IMR-90 (cell line): ENCODE measurements around the gene B3GALNT1. TPM values are rescaled to one million over a fixed set of nuclear protein-coding genes. Genes with fewer than 3 reads are reported as not detected.
"Not testable (repeated sequence)": the region's sequence is repeated elsewhere in the genome, so short reads cannot be mapped to it uniquely, and the experiment has no call there.

Experiments
- ATAC-seq: fragments of 200-7000 bp; cut with Tn5 transposase; 2 replicates; pipeline ENCODE4 v1.9.1; 2020; ENCODE audit warnings: low read depth, mild to moderate bottlenecking, moderate library complexity
- BruUV-seq: library from RNA; stranded (reverse); fragments of 400-500 nt; replicated peaks from 2 replicates; lab custom pipeline; 2021; lab: Mats Ljungman, UMichigan
- CTCF ChIA-PET: fragments of 300-600 bp; formaldehyde crosslinking; extraction: SDS; loops from one replicate; lab custom pipeline; 2021; ENCODE audit warnings: antibody characterized with exemption; lab: Yijun Ruan, JAX
- POLR2A ChIA-PET: fragments of 300-600 bp; sonication (Branson Sonifier 250); formaldehyde crosslinking; loops from one replicate; lab custom pipeline; 2022; ENCODE audit warnings: antibody characterized with exemption; ENCODE audit not compliant: unreplicated experiment; lab: Charles Lee
- DNase-seq: peaks from one replicate; pipeline ENCODE4 v3.0.0; 2013
- H2AFZ ChIP-seq: replicated peaks from 2 replicates; pipeline ENCODE3; 2013; ENCODE audit warnings: low read length, mild to moderate bottlenecking; ENCODE audit not compliant: poor library complexity
- H2AK5ac ChIP-seq: 2 replicates; pipeline ENCODE4 v1.6.1; 2013; ENCODE audit warnings: low read depth, low read length, inconsistent platforms
- H2AK9ac ChIP-seq: replicated peaks from 2 replicates; pipeline ENCODE3; 2013; ENCODE audit warnings: mild to moderate bottlenecking, low read depth, low read length, moderate library complexity; ENCODE audit not compliant: poor library complexity
- H2BK120ac ChIP-seq: 2 replicates; pipeline ENCODE4 v1.6.1; 2013; ENCODE audit warnings: low read depth, low read length, inconsistent platforms
- H2BK15ac ChIP-seq: 3 replicates; pipeline ENCODE4 v1.6.1; 2013; ENCODE audit warnings: low read depth, low read length, inconsistent platforms
- H2BK20ac ChIP-seq: 2 replicates; pipeline ENCODE4 v1.6.1; 2013; ENCODE audit warnings: low read depth, mild to moderate bottlenecking, inconsistent platforms, low read length, moderate library complexity
- H2BK5ac ChIP-seq: 2 replicates; pipeline ENCODE4 v1.6.1; 2013; ENCODE audit warnings: mild to moderate bottlenecking, low read depth, low read length, inconsistent platforms; ENCODE audit not compliant: poor library complexity, severe bottlenecking
- H3K14ac ChIP-seq: replicated peaks from 2 replicates; pipeline ENCODE4 v1.6.1; 2013; ENCODE audit warnings: low read depth, low read length, inconsistent platforms
- H3K18ac ChIP-seq: 2 replicates; pipeline ENCODE4 v1.6.1; 2013; ENCODE audit warnings: low read depth, low read length, control low read depth
- H3K23ac ChIP-seq: 2 replicates; pipeline ENCODE4 v1.6.1; 2013; ENCODE audit warnings: low read depth, low read length, inconsistent platforms
- H3K27ac ChIP-seq: 2 replicates; pipeline ENCODE4 v1.5.1; 2013; ENCODE audit warnings: mild to moderate bottlenecking, control low read depth, low read length; ENCODE audit not compliant: insufficient read depth
- H3K27me3 ChIP-seq: 2 replicates; pipeline ENCODE4 v1.6.1; 2013; ENCODE audit warnings: low read length; ENCODE audit not compliant: control insufficient read depth, insufficient read depth
- H3K36me3 ChIP-seq: 2 replicates; pipeline ENCODE4 v1.6.1; 2013; ENCODE audit warnings: low read length, mixed read lengths; ENCODE audit not compliant: control insufficient read depth, insufficient read depth
- H3K4ac ChIP-seq: 2 replicates; pipeline ENCODE4 v1.6.1; 2013; ENCODE audit warnings: low read depth, low read length, inconsistent platforms
- H3K4me1 ChIP-seq: 2 replicates; pipeline ENCODE4 v1.6.1; 2013; ENCODE audit warnings: low read length, mixed read lengths; ENCODE audit not compliant: control insufficient read depth, insufficient read depth
- H3K4me2 ChIP-seq: 2 replicates; pipeline ENCODE4 v1.6.1; 2013; ENCODE audit warnings: low read depth, mild to moderate bottlenecking, control low read depth, low read length, moderate library complexity
- H3K4me3 ChIP-seq: 2 replicates; pipeline ENCODE4 v1.5.1; 2013; ENCODE audit warnings: low read depth, mild to moderate bottlenecking, control low read depth, low read length, moderate library complexity; ENCODE audit not compliant: insufficient read depth
- H3K56ac ChIP-seq: 2 replicates; pipeline ENCODE4 v1.6.1; 2013; ENCODE audit warnings: low read length, inconsistent platforms; ENCODE audit not compliant: insufficient read depth; ENCODE audit errors: extremely low read depth
- H3K79me1 ChIP-seq, 2 experiments: 2 replicates each; pipeline ENCODE4 v1.6.1; 2013; ENCODE audit warnings: low read length in 2 of 2, inconsistent platforms in 1 of 2, low read depth in 1 of 2
- H3K9ac ChIP-seq: 2 replicates; pipeline ENCODE4 v1.6.1; 2013; ENCODE audit warnings: low read depth, low read length, control low read depth
- H3K9me1 ChIP-seq: 2 replicates; pipeline ENCODE4 v1.6.1; 2013; ENCODE audit warnings: low read length, inconsistent platforms; ENCODE audit not compliant: insufficient read depth
- H3K9me3 ChIP-seq: 2 replicates; pipeline ENCODE4 v1.6.1; 2013; ENCODE audit warnings: low read length; ENCODE audit not compliant: control insufficient read depth, insufficient read depth
- H4K20me1 ChIP-seq: 2 replicates; pipeline ENCODE4 v1.6.1; 2013; ENCODE audit warnings: low read length, inconsistent platforms; ENCODE audit not compliant: insufficient read depth
- H4K5ac ChIP-seq: 2 replicates; pipeline ENCODE4 v1.6.1; 2013; ENCODE audit warnings: mild to moderate bottlenecking, low read depth, low read length, control low read depth
- H4K8ac ChIP-seq, 2 experiments: 2 replicates each; pipeline ENCODE4 v1.6.1; 2013; ENCODE audit warnings: low read depth in 2 of 2, low read length in 2 of 2, control low read depth in 1 of 2, inconsistent platforms in 1 of 2
- H4K91ac ChIP-seq: 2 replicates; pipeline ENCODE4 v1.6.1; 2013; ENCODE audit warnings: low read depth, low read length, inconsistent platforms; ENCODE audit not compliant: insufficient read depth
- BHLHE40 ChIP-seq: fragments of 150-350 bp; IDR thresholded peaks from 2 replicates; pipeline ENCODE4 v1.6.1; 2016; ENCODE audit warnings: mild to moderate bottlenecking, low read depth, low read length
- CEBPB ChIP-seq: IDR thresholded peaks from 2 replicates; pipeline ENCODE4 v1.6.1; 2012; ENCODE audit warnings: low read depth, low read length, improper control_type of control experiment
- CHD1 ChIP-seq: IDR thresholded peaks from 2 replicates; pipeline ENCODE4 v1.6.1; 2012; ENCODE audit warnings: low read depth, low read length, improper control_type of control experiment
- FOS ChIP-seq: fragments of 150-350 bp; IDR thresholded peaks from 2 replicates; pipeline ENCODE4 v1.6.1; 2016; ENCODE audit warnings: low read depth, low read length
- MAFK ChIP-seq: IDR thresholded peaks from 2 replicates; pipeline ENCODE4 v1.6.1; 2012; ENCODE audit warnings: low read depth, low read length, improper control_type of control experiment
- MXI1 ChIP-seq: IDR thresholded peaks from 2 replicates; pipeline ENCODE4 v1.6.1; 2012; ENCODE audit warnings: low read depth, mild to moderate bottlenecking, low read length, moderate library complexity, borderline replicate concordance
- RCOR1 ChIP-seq: IDR thresholded peaks from 2 replicates; pipeline ENCODE4 v1.6.1; 2012; ENCODE audit warnings: mild to moderate bottlenecking, low read length, improper control_type of control experiment; ENCODE audit not compliant: insufficient replicate concordance
- WGBS, 2 experiments: methylation state at CpG; one replicate each; pipeline versions ENCODE4 v1.1.5 to v1.1.7; 2013; ENCODE audit warnings: missing lambda C conversion rate in 2 of 2; ENCODE audit not compliant: insufficient read length in 1 of 2; ENCODE audit errors: extremely low coverage in 2 of 2; 5-methylcytosine and 5-hydroxymethylcytosine counted together
- dilution Hi-C: fragments of 300-500 bp; cut with HindIII; formaldehyde crosslinking; loops from one replicate; pipeline ENCODE4 v1.14.3; 2018; ENCODE audit warnings: low sequenced_read_pairs; ENCODE audit not compliant: unreplicated experiment
- in situ Hi-C: fragments of 300-500 bp; cut with MboI; formaldehyde crosslinking; loops from 3 replicates; pipeline ENCODE4 v1.14.3; 2019; ENCODE audit warnings: low sequenced_read_pairs, inconsistent platforms, mixed read lengths
- intact Hi-C: fragments of 100-400 bp; cut with micrococcal nuclease; formaldehyde crosslinking; loops from 2 replicates; pipeline ENCODE4 v1.10.0; 2022
- polyA plus RNA-seq, 3 experiments: library from polyadenylated mRNA; depleted of rRNA; stranded (reverse); fragments of >200 nt; gene quantifications; 2 replicates each; pipeline ENCODE4 v1.2.3, GENCODE V29; 2012; ENCODE audit warnings: low replicate concordance in 1 of 3
- total RNA-seq: library from RNA; depleted of rRNA; stranded (reverse); fragments of >200 nt; gene quantifications from 2 replicates; pipeline ENCODE4 v1.2.3, GENCODE V29; 2012
- TF ChIP-seq, protein P1 (sequence below): fragments of 150-350 bp; IDR thresholded peaks from 2 replicates; pipeline ENCODE4 v1.6.1; 2017; ENCODE audit warnings: mild to moderate bottlenecking, antibody characterized with exemption, low read length, low read depth

The B3GALNT1 gene
- total and polyA plus RNA-seq, 2 of the 4 experiments (the other 2 are of a cell fraction) = 5.6 to 8.2 TPM

DNA sequence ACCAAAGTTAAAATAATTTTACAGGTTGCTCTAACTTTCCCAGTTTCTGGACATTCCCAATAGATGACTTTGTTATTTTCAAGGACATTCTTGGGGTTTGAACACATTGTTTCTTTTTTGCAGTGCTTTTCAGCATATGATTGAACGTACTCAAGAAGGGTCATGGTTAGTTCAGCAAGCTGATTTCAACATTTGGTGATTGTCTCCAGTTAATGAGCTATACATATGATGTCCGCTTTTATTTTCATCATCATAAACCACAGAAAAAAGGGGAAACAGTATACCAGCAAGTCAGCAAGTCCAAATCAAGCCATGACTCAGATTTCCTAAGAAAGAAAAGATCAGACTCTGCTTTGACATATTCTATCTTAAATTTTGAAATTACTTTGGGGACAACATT lies 69.4 kb downstream of the B3GALNT1 start:
- in situ Hi-C loops = no loop called here
- Histone ChIP-seq H3K27me3 (no peaks in the 10 kb centered on the region), H2BK15ac (no peak overlapping the region), H3K36me3 (no peaks in the 10 kb centered on the region), H3K9me1 (no peaks in the 10 kb centered on the region), H2AK5ac (no peak overlapping the region), H2BK5ac (no peak overlapping the region), H2AK9ac (no peak overlapping the region), H3K18ac (no peak overlapping the region), H2BK20ac (no peak overlapping the region), H3K4ac (no peak overlapping the region), H3K9ac (no peak overlapping the region), H3K9me3 (no peaks in the 10 kb centered on the region), H2AFZ (no peak overlapping the region), H4K5ac (no peak overlapping the region), H4K20me1 (no peaks in the 10 kb centered on the region), H3K79me1 (no peaks in the 10 kb centered on the region), H2BK120ac (no peak overlapping the region), H3K4me1 (no peaks in the 10 kb centered on the region), H3K56ac (no peak overlapping the region), H3K23ac (no peak overlapping the region), H4K8ac (no peak overlapping the region), H4K91ac (no peak overlapping the region), H3K4me3 (no peak overlapping the region), H3K27ac (no peak overlapping the region), H3K14ac (no peak overlapping the region), H3K4me2 (no peak overlapping the region)
- CTCF ChIA-PET = no interaction called here
- POLR2A ChIA-PET = no interaction called here
- no CpG with 5 or more reads among the region's 2 CpGs for WGBS, 2 experiments
- no peak for TF ChIP-seq FOS
- TF ChIP-seq, protein P1, sequence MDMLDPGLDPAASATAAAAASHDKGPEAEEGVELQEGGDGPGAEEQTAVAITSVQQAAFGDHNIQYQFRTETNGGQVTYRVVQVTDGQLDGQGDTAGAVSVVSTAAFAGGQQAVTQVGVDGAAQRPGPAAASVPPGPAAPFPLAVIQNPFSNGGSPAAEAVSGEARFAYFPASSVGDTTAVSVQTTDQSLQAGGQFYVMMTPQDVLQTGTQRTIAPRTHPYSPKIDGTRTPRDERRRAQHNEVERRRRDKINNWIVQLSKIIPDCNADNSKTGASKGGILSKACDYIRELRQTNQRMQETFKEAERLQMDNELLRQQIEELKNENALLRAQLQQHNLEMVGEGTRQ = no peak
- TF ChIP-seq CHD1 = no peak
- TF ChIP-seq MAFK = no peak
- no peak for TF ChIP-seq RCOR1
- TF ChIP-seq CEBPB = no peak
- TF ChIP-seq MXI1 = no peak
- TF ChIP-seq BHLHE40 = no peak
- no TSS peak for BruUV-seq
- dilution Hi-C loops = no loop called here
- DNase-seq (no peak), ATAC-seq (no peak)
- intact Hi-C loops = no loop called here

DNA sequence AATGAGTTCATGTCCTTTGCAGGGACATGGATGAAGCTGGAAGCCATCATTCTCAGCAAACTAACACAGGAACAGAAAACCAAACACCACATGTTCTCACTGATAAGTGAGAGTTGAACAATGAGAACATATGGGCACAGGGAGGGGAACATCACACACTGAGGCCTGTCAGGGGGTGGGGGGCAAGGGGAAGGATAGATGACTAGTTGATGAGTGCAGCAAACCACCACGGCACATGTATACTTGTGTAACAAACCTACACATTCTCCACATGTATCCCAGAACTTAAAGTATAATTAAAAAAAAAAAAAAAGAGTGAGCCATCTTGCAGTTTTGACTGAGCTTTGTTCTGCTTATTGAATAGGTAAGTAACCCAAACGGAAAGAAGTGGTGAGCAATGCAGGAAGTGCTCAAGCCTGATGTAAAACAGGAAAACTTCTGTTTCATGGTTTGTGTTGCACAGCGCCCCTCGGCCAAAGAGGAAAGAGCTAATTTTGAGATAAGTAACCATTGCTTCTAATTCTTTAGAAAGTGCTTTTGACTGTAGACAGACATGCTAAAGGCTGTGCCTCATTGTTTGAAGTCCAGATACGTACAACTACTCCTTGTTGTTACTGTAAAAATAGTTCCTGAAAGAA lies 70.1 kb downstream of the B3GALNT1 start:
- H3K9me1 ChIP-seq, H2BK20ac ChIP-seq, H4K5ac ChIP-seq, H3K4ac ChIP-seq, H3K18ac ChIP-seq, POLR2A ChIA-PET, H2BK120ac ChIP-seq, H3K9me3 ChIP-seq, H3K36me3 ChIP-seq, intact Hi-C loops, H3K14ac ChIP-seq, H4K91ac ChIP-seq, H3K27me3 ChIP-seq, H4K20me1 ChIP-seq, CTCF ChIA-PET, dilution Hi-C loops, H2AK5ac ChIP-seq, ATAC-seq, H3K79me1 ChIP-seq, H2AFZ ChIP-seq, H3K9ac ChIP-seq, DNase-seq, H3K56ac ChIP-seq, BruUV-seq, in situ Hi-C loops, H4K8ac ChIP-seq, H3K4me1 ChIP-seq, H3K23ac ChIP-seq, H3K4me2 ChIP-seq, H3K27ac ChIP-seq, H2BK5ac ChIP-seq, H2BK15ac ChIP-seq, H3K4me3 ChIP-seq, H2AK9ac ChIP-seq: not testable (repeated sequence)
- 20% methylated on average over 1 of the region's 5 CpGs; no CpG with 5 or more reads in 1 of the 2 experiments for WGBS, 2 experiments
